PC-3 (cell line): Measurements from ENCODE around the gene TSHB. TPM values are rescaled to one million over a fixed set of nuclear protein-coding genes. Genes with fewer than 3 reads are reported as not detected.

Source experiments
- ATAC-seq: fragments of 200-7000 bp; cut with Tn5 transposase; 2 replicates; pipeline ENCODE4 v1.9.1; 2020; ENCODE audit warnings: mild to moderate bottlenecking, moderate library complexity
- BruUV-seq: library from RNA; stranded (reverse); fragments of 400-500 nt; replicated peaks from 2 replicates; lab custom pipeline; 2021; lab: Mats Ljungman, UMichigan
- CTCF ChIA-PET: fragments of 300-600 bp; sonication (Branson Sonifier 250); formaldehyde crosslinking; loops from one replicate; lab custom pipeline; 2022; ENCODE audit warnings: antibody characterized with exemption; lab: Charles Lee
- POLR2A ChIA-PET: fragments of 300-600 bp; sonication (Branson Sonifier 250); formaldehyde crosslinking; loops from one replicate; lab custom pipeline; 2022; ENCODE audit warnings: antibody characterized with exemption; ENCODE audit not compliant: unreplicated experiment; lab: Charles Lee
- DNase-seq: peaks from one replicate; pipeline ENCODE4 v3.0.0-alpha.2; 2015
- H2AFZ ChIP-seq: fragments of 300-600 bp; sonication (generic); 2 replicates; pipeline ENCODE4 v1.6.0; 2016; ENCODE audit warnings: antibody characterized with exemption, low read length
- H3F3A ChIP-seq: fragments of 300-600 bp; sonication (generic); one replicate; pipeline ENCODE4 v1.6.0; 2017; ENCODE audit warnings: antibody characterized with exemption, low read length, control low read depth, mild to moderate bottlenecking; ENCODE audit not compliant: unreplicated experiment
- H3K27ac ChIP-seq: fragments of 300-600 bp; sonication (generic); 2 replicates; pipeline ENCODE4 v1.5.1; 2016; ENCODE audit warnings: mild to moderate bottlenecking, low read length
- H3K27me3 ChIP-seq: fragments of 300-600 bp; sonication (generic); 2 replicates; pipeline ENCODE4 v1.6.1; 2016; ENCODE audit warnings: low read length, mixed read lengths
- H3K36me3 ChIP-seq: fragments of 300-600 bp; sonication (generic); 2 replicates; pipeline ENCODE4 v1.6.1; 2016; ENCODE audit warnings: low read depth, mixed run types, low read length, mixed read lengths
- H3K4me1 ChIP-seq: fragments of 300-600 bp; sonication (generic); 2 replicates; pipeline ENCODE4 v1.5.1; 2016; ENCODE audit warnings: low read length; ENCODE audit not compliant: insufficient read depth
- H3K4me2 ChIP-seq: fragments of 300-600 bp; sonication (generic); 2 replicates; pipeline ENCODE4 v1.6.0; 2016; ENCODE audit warnings: low read length
- H3K4me3 ChIP-seq: fragments of 300-600 bp; sonication (generic); 2 replicates; pipeline ENCODE4 v1.5.1; 2016; ENCODE audit warnings: mild to moderate bottlenecking, low read length, mixed read lengths
- H3K79me2 ChIP-seq: fragments of 300-600 bp; sonication (generic); 2 replicates; pipeline ENCODE4 v1.6.1; 2017; ENCODE audit warnings: low read length, mixed read lengths
- H3K9ac ChIP-seq: fragments of 300-600 bp; sonication (generic); 2 replicates; pipeline ENCODE4 v1.6.0; 2016; ENCODE audit warnings: mild to moderate bottlenecking, low read length
- H3K9me2 ChIP-seq: fragments of 300-600 bp; sonication (generic); replicated peaks from 2 replicates; pipeline ENCODE4 v1.6.1; 2016; ENCODE audit warnings: mixed run types, low read length, mixed read lengths
- H3K9me3 ChIP-seq: fragments of 300-600 bp; sonication (generic); 2 replicates; pipeline ENCODE4 v1.6.1; 2016; ENCODE audit warnings: low read length, mixed read lengths
- H4K20me1 ChIP-seq: fragments of 300-600 bp; sonication (generic); 2 replicates; pipeline ENCODE4 v1.6.1; 2016; ENCODE audit warnings: low read length, mixed read lengths
- EZH2 ChIP-seq: fragments of 300-600 bp; sonication (generic); IDR thresholded peaks from one replicate; pipeline ENCODE4 v1.6.1; 2017; ENCODE audit warnings: antibody characterized with exemption, mild to moderate bottlenecking, low read length; ENCODE audit not compliant: unreplicated experiment
- EZH2phosphoT487 ChIP-seq: fragments of 300-600 bp; sonication (generic); IDR thresholded peaks from 2 replicates; pipeline ENCODE4 v1.6.1; 2018; ENCODE audit warnings: mild to moderate bottlenecking, antibody characterized with exemption, low read length, borderline replicate concordance
- intact Hi-C: fragments of 100-400 bp; cut with micrococcal nuclease; formaldehyde crosslinking; loops from 2 replicates; pipeline ENCODE4 v1.9.0; 2023
- total RNA-seq: library from RNA; depleted of rRNA; stranded (reverse); fragments of >200 nt; gene quantifications from 2 replicates; pipeline ENCODE4 v1.2.3, GENCODE V29; 2014
- TF ChIP-seq, protein P1 (sequence below): fragments of 300-600 bp; sonication (generic); conservative IDR thresholded peaks from 2 replicates; pipeline ENCODE4 v1.5.1; 2017; ENCODE audit warnings: antibody characterized with exemption, low read depth, mild to moderate bottlenecking, low read length

TSHB gene
- total RNA-seq, 1 experiment from 2014 or later: not detected

DNA sequence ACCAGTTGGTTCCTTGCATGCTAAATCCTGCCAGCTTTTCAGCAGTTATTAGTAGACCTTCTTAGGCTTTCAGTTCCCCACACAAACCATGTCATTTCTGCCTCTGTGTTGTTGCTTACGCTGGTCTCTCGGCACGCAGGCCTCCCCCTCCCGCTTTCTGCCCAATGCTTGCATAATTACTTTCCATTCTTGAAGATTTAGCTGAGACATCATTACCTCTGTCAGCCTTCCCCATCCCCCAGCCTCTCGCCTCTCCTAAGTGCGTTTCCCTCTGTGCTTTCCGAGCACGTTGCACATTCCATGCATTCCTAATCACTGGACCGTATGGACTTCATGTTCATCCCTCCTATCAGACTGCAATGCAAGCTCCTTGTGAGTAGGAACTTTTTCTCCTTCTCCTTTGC, 26.8 kb downstream of the TSHB start:
- Histone ChIP-seq H3K36me3 (no peaks in the 10 kb centered on the region), H3K4me1 (peaks cover 19% of the 10 kb centered on the region), H3F3A (no peaks in the 10 kb centered on the region), H3K27ac (no peak overlapping the region), H4K20me1 (no peaks in the 10 kb centered on the region), H3K27me3 (no peaks in the 10 kb centered on the region), H3K79me2 (no peaks in the 10 kb centered on the region), H3K9ac (no peak overlapping the region), H2AFZ (no peak overlapping the region), H3K9me3 (no peaks in the 10 kb centered on the region), H3K4me2 (no peak overlapping the region), H3K9me2 (no peaks in the 10 kb centered on the region), H3K4me3 (no peak overlapping the region)
- ATAC-seq: no peak
- BruUV-seq: no TSS peak
- DNase-seq: no peak
- POLR2A ChIA-PET: no interaction called here
- CTCF ChIA-PET: interaction anchor here (0.7 kb wide), 1 partner anchor 363 kb away, joined by 3 read pairs; no protein-coding TSS in a partner anchor
- TF ChIP-seq EZH2phosphoT487 (no peak), EZH2 (no peak)
- TF ChIP-seq, protein P1, sequence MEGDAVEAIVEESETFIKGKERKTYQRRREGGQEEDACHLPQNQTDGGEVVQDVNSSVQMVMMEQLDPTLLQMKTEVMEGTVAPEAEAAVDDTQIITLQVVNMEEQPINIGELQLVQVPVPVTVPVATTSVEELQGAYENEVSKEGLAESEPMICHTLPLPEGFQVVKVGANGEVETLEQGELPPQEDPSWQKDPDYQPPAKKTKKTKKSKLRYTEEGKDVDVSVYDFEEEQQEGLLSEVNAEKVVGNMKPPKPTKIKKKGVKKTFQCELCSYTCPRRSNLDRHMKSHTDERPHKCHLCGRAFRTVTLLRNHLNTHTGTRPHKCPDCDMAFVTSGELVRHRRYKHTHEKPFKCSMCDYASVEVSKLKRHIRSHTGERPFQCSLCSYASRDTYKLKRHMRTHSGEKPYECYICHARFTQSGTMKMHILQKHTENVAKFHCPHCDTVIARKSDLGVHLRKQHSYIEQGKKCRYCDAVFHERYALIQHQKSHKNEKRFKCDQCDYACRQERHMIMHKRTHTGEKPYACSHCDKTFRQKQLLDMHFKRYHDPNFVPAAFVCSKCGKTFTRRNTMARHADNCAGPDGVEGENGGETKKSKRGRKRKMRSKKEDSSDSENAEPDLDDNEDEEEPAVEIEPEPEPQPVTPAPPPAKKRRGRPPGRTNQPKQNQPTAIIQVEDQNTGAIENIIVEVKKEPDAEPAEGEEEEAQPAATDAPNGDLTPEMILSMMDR: no peak
- intact Hi-C loops: no loop called here

DNA sequence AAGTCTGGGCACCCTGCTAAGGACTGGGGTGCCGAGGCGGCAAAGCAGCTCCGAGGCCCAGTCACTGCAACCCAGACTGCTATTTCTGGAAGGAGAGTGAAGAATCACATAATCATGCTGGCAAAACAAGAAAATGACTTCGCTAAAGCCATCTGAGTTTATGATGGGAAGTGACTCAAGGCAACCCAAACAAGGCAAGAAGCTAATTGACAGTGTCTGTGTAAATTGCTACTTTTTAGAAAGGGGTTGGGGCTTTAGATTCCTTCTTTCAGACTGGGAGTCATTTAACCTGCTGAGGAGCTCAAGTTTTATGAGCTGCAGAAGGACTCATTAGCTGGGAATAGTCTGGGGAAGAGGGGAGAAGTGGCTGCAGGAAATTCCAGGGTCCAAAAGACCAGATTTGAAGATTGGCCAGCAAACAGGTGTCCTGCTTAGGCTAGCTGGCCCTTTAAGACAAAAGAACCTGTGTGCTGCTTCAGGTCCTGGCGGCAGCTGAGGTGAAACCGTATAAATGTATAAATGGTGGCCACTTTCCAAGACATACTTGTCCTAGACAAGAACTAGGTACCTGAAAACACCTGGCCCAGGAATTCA, 28.1 kb downstream of the TSHB start:
- H3K4me2 ChIP-seq: peak overlapping the region; percentile 39
- TF ChIP-seq, protein P1: no peak
- TF ChIP-seq EZH2phosphoT487: no peak
- TF ChIP-seq EZH2: no peak
- H3K4me1 ChIP-seq: peaks cover 33% of the 10 kb centered on the region
- BruUV-seq: no TSS peak
- H3K27me3 ChIP-seq: no peaks in the 10 kb centered on the region
- CTCF ChIA-PET: no interaction called here
- no peaks in the 10 kb centered on the region for H3K36me3 ChIP-seq
- H3K27ac ChIP-seq: no peak overlapping the region
- H3K79me2 ChIP-seq: no peaks in the 10 kb centered on the region
- peak; percentile 73 for ATAC-seq
- H3K9ac ChIP-seq: no peak overlapping the region
- H2AFZ ChIP-seq: 0 out of 2 replicates have a peak overlapping the region, but pooled peaks have one; percentile 29
- peak; percentile 51 for DNase-seq
- H3K9me2 ChIP-seq: no peaks in the 10 kb centered on the region
- no peaks in the 10 kb centered on the region for H3K9me3 ChIP-seq
- H4K20me1 ChIP-seq: no peaks in the 10 kb centered on the region
- H3F3A ChIP-seq: peaks cover 4% of the 10 kb centered on the region
- no peak overlapping the region for H3K4me3 ChIP-seq
- intact Hi-C loops: no loop called here
- POLR2A ChIA-PET: interaction anchor here (0.8 kb wide), 1 partner anchor 9 kb away, joined by 3 read pairs; no protein-coding TSS in a partner anchor

DNA sequence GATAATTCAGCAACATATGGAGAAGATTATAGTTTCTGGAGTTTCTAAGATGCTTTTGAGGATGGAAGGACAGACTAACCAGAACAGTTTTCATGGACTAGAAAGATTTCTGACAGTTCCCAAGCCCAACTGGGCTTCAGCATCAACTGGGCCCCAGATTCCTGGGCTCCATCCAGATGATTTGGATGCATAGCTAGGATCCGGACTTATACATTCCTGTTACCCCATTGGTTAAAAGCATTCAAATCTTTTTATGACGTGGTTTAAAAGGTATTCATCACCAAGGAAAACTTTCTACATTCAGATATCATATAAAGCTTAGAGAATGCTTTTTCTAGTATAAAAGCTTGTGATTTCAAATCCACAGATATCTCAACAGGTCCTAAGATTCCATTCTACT, 29.7 kb downstream of the TSHB start:
- Histone ChIP-seq H3K36me3 (no peaks in the 10 kb centered on the region), H3K4me1 (peaks cover 40% of the 10 kb centered on the region), H3K27ac (no peak overlapping the region), H3K9ac (no peak overlapping the region), H3K4me2 (no peak overlapping the region), H3K27me3 (no peaks in the 10 kb centered on the region), H3K9me2 (no peaks in the 10 kb centered on the region), H4K20me1 (no peaks in the 10 kb centered on the region), H3K9me3 (no peaks in the 10 kb centered on the region), H3F3A (peaks cover 4% of the 10 kb centered on the region), H3K4me3 (no peak overlapping the region), H2AFZ (no peak overlapping the region), H3K79me2 (no peaks in the 10 kb centered on the region)
- intact Hi-C loops: no loop called here
- no peak for DNase-seq
- BruUV-seq: no TSS peak
- ATAC-seq: no peak
- ChIA-PET CTCF (no interaction called here), POLR2A (no interaction called here)
- TF ChIP-seq EZH2phosphoT487 (no peak), EZH2 (no peak)
- TF ChIP-seq, protein P1: no peak
